Suprapubic skin (tissue), 4 donors: ENCODE data around the gene TMEM178B. TPM values are rescaled to one million over a fixed set of nuclear protein-coding genes. Genes with fewer than 3 reads are reported as not detected.

Source experiments
- DNase-seq, 2 donors: peaks; one replicate each; pipeline ENCODE4 v3.0.0-alpha.2; 2019; ENCODE audit warnings: low spot score in 2 of 2
- H3K27ac ChIP-seq: fragments of 200-600 bp; sonication (generic); one replicate; pipeline ENCODE4 v1.5.1; 2019
- H3K27me3 ChIP-seq: fragments of 200-600 bp; sonication (generic); one replicate; pipeline ENCODE4 v1.5.1; 2019
- H3K36me3 ChIP-seq: fragments of 200-600 bp; sonication (generic); one replicate; pipeline ENCODE4 v1.5.1; 2019
- H3K4me1 ChIP-seq: fragments of 200-600 bp; sonication (generic); one replicate; pipeline ENCODE4 v1.5.1; 2019
- H3K4me3 ChIP-seq: fragments of 200-600 bp; sonication (generic); one replicate; pipeline ENCODE4 v1.5.1; 2019; ENCODE audit warnings: mild to moderate bottlenecking
- H3K9me3 ChIP-seq: fragments of 200-600 bp; sonication (generic); one replicate; pipeline ENCODE4 v1.5.1; 2019
- CTCF ChIP-seq, 2 donors: fragments of 200-600 bp in 1 of 2; fragments of 450-650 bp in 1 of 2; sonication (generic) in 1 of 2; IDR thresholded peaks; one replicate each; pipeline ENCODE4 v1.5.1; 2016 to 2019; ENCODE audit warnings: antibody characterized with exemption in 2 of 2, mild to moderate bottlenecking in 1 of 2, moderate library complexity in 1 of 2
- EP300 ChIP-seq: sonication (generic); formaldehyde crosslinking; IDR thresholded peaks from one replicate; pipeline ENCODE4 v1.6.1; 2017; ENCODE audit warnings: antibody characterized with exemption
- POLR2A ChIP-seq, 2 donors: fragments of 450-650 bp; IDR thresholded peaks; one replicate each; pipeline ENCODE4 v1.6.1; 2017; ENCODE audit warnings: antibody characterized with exemption in 2 of 2, mild to moderate bottlenecking in 2 of 2, moderate library complexity in 2 of 2
- POLR2AphosphoS5 ChIP-seq, 3 donors: sonication (generic); formaldehyde crosslinking; IDR thresholded peaks; one replicate each; pipeline ENCODE4 v1.6.1; 2017; ENCODE audit warnings: antibody characterized with exemption in 3 of 3
- WGBS: methylation state at CpG from one replicate; pipeline ENCODE4 v1.1.5; 2018; 5-methylcytosine and 5-hydroxymethylcytosine counted together
- total RNA-seq, 4 donors: library from RNA; depleted of rRNA; stranded (reverse); fragments of >200 nt; gene quantifications; one replicate each; pipeline ENCODE4 v1.1.0, GENCODE V29; 2016

Gene TMEM178B
- total RNA-seq, 4 donors from 2014 or later = 0.34 to 1.6 (median 0.72) TPM

GRCh38 chr7:141200191-141201108 is 126.6 kb downstream of the TMEM178B start:
- TF ChIP-seq POLR2AphosphoS5 (IDR thresholded peaks at IDR 0.05) = no peak
- no peak for TF ChIP-seq POLR2A (IDR thresholded peaks at IDR 0.05)
- TF ChIP-seq EP300 = no peak
- no peak for TF ChIP-seq CTCF (IDR thresholded peaks at IDR 0.05)
- Histone ChIP-seq H3K36me3 (no peaks in the 10 kb centered on the region), H3K9me3 (no peaks in the 10 kb centered on the region), H3K27ac (no peak overlapping the region), H3K4me1 (no peaks in the 10 kb centered on the region), H3K4me3 (no peak overlapping the region), H3K27me3 (no peaks in the 10 kb centered on the region)
- WGBS = 76% methylated on average over 14 of the region's 14 CpGs
- DNase-seq = no peak

GRCh38 chr7:141201145-141201885 is 127.5 kb downstream of the TMEM178B start:
- TF ChIP-seq EP300 (no peak), CTCF (IDR thresholded peaks at IDR 0.05) (no peak), POLR2A (IDR thresholded peaks at IDR 0.05) (no peak), POLR2AphosphoS5 (IDR thresholded peaks at IDR 0.05) (no peak)
- Histone ChIP-seq H3K4me1 (no peaks in the 10 kb centered on the region), H3K9me3 (no peaks in the 10 kb centered on the region), H3K27me3 (no peaks in the 10 kb centered on the region), H3K4me3 (no peak overlapping the region), H3K27ac (no peak overlapping the region), H3K36me3 (no peaks in the 10 kb centered on the region)
- 68% methylated on average over 11 of the region's 11 CpGs for WGBS
- no peak for DNase-seq

- TF ChIP-seq POLR2AphosphoS5 (IDR thresholded peaks at IDR 0.05) (no peak), EP300 (no peak)
- Histone ChIP-seq H3K36me3 (no peaks in the 10 kb centered on the region), H3K9me3 (no peaks in the 10 kb centered on the region), H3K27ac (no peak overlapping the region), H3K4me1 (no peaks in the 10 kb centered on the region), H3K27me3 (no peaks in the 10 kb centered on the region), H3K4me3 (no peak overlapping the region)
- DNase-seq = no peak
- 52% methylated on average over 4 of the region's 4 CpGs for WGBS
Measured at GRCh38 chr7:141202535-141202934, 128.7 kb downstream of the TMEM178B start.

- WGBS = 82% methylated on average over 6 of the region's 6 CpGs
- no peak overlapping the region for H3K27ac ChIP-seq
- DNase-seq = no peak
- no peak overlapping the region for H3K4me3 ChIP-seq
- TF ChIP-seq EP300 (no peak), POLR2A (IDR thresholded peaks at IDR 0.05) (no peak), CTCF (IDR thresholded peaks at IDR 0.05) (no peak), POLR2AphosphoS5 (IDR thresholded peaks at IDR 0.05) (no peak)
- H3K36me3 ChIP-seq = no peaks in the 10 kb centered on the region
- no peaks in the 10 kb centered on the region for H3K4me1 ChIP-seq
- no peaks in the 10 kb centered on the region for H3K9me3 ChIP-seq
- no peaks in the 10 kb centered on the region for H3K27me3 ChIP-seq
Measured at GRCh38 chr7:141203177-141203576, 129.3 kb downstream of the TMEM178B start.

GRCh38 chr7:141203586-141203985 is 129.7 kb downstream of the TMEM178B start:
- TF ChIP-seq POLR2A (IDR thresholded peaks at IDR 0.05) (no peak), EP300 (no peak), POLR2AphosphoS5 (IDR thresholded peaks at IDR 0.05) (no peak)
- DNase-seq = no peak
- WGBS = 50% methylated on average over 4 of the region's 4 CpGs

GRCh38 chr7:141207661-141208060 is 133.8 kb downstream of the TMEM178B start:
- Histone ChIP-seq H3K36me3 (no peaks in the 10 kb centered on the region), H3K4me3 (no peak overlapping the region), H3K4me1 (no peaks in the 10 kb centered on the region), H3K27ac (no peak overlapping the region), H3K27me3 (no peaks in the 10 kb centered on the region), H3K9me3 (no peaks in the 10 kb centered on the region)
- no peak for DNase-seq
- TF ChIP-seq POLR2AphosphoS5 (IDR thresholded peaks at IDR 0.05) (no peak), CTCF (IDR thresholded peaks at IDR 0.05) (no peak), EP300 (no peak), POLR2A (IDR thresholded peaks at IDR 0.05) (no peak)
- 88% methylated on average over 3 of the region's 3 CpGs for WGBS

More at GRCh38 chr7:141203586-141203985, 129.7 kb downstream of the TMEM178B start:
- H3K27me3 ChIP-seq = no peaks in the 10 kb centered on the region
- no peak overlapping the region for H3K27ac ChIP-seq
- H3K36me3 ChIP-seq = no peaks in the 10 kb centered on the region
- no peaks in the 10 kb centered on the region for H3K4me1 ChIP-seq
- H3K9me3 ChIP-seq = no peaks in the 10 kb centered on the region
- no peak overlapping the region for H3K4me3 ChIP-seq
